Measurements from ENCODE around the gene MEMO1. TPM values are rescaled to one million over a fixed set of nuclear protein-coding genes. Genes with fewer than 3 reads are reported as not detected.

MEMO1 gene
- total and polyA plus RNA-seq, 2 of the 4 experiments (the other 2 are of a cell fraction), result 23.7 to 49.7 TPM

DNA sequence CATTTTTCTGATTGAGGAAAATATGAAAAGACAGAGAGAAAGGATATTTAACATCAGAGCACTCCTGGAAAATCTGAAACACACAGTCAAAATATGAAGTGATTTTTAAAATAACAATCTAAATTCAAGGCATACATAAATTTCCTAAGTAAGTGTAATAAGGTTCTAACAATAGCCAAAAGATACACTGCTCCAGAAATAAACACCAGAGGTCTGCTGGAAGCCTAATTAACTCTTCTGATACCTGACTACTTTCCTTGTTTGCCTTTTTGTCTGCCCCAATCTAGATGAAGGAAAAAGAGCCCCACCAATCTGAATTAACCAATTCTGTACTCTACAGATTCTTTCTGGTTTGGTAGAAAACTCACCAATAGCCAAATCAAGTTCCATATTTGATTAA lies 87.1 kb downstream of the MEMO1 start:
- no peak overlapping the region for H2BK5ac ChIP-seq (ENCODE audit: low read depth, low read length, poor library complexity, severe bottlenecking)
- H4K20me1 ChIP-seq (ENCODE audit: insufficient read depth, low read length), result no peaks in the 10 kb centered on the region
- H3K9ac ChIP-seq (ENCODE audit: low read depth, low read length), result no peak overlapping the region
- H3K9me3 ChIP-seq (ENCODE audit: control insufficient read depth, insufficient read depth, low read length), result no peaks in the 10 kb centered on the region
- H2BK120ac ChIP-seq (ENCODE audit: low read depth, low read length), result no peak overlapping the region
- H3K4me3 ChIP-seq (ENCODE audit: insufficient read depth, low read depth, low read length), result no peak overlapping the region
- H2AFZ ChIP-seq (replicated peaks; ENCODE audit: low read length, poor library complexity), result no peak overlapping the region
- no peak overlapping the region for H2BK15ac ChIP-seq (ENCODE audit: low read depth, low read length)
- H3K14ac ChIP-seq (replicated peaks; ENCODE audit: low read depth, low read length), result no peak overlapping the region
- H4K91ac ChIP-seq (ENCODE audit: insufficient read depth, low read depth, low read length), result no peak overlapping the region
- no peaks in the 10 kb centered on the region for H3K9me1 ChIP-seq (ENCODE audit: insufficient read depth, low read length)
- H3K27ac ChIP-seq (ENCODE audit: insufficient read depth, low read length), result no peak overlapping the region
- no peak overlapping the region for H3K56ac ChIP-seq (ENCODE audit: extremely low read depth, insufficient read depth, low read length)
- no peak overlapping the region for H3K18ac ChIP-seq (ENCODE audit: low read depth, low read length)
- no peak overlapping the region for H2BK20ac ChIP-seq (ENCODE audit: low read depth, low read length)
- H3K36me3 ChIP-seq (ENCODE audit: control insufficient read depth, insufficient read depth, low read length), result peaks cover 8% of the 10 kb centered on the region
- no peak overlapping the region for H2AK5ac ChIP-seq (ENCODE audit: low read depth, low read length)
- TF ChIP-seq ELK1 (IDR thresholded peaks at IDR 0.05; ENCODE audit: borderline replicate concordance, low read depth, low read length) (no peak), RCOR1 (IDR thresholded peaks at IDR 0.05; ENCODE audit: insufficient replicate concordance, low read length) (no peak), POLR2A (IDR thresholded peaks at IDR 0.05; ENCODE audit: low read depth, low read length) (no peak), RAD21 (IDR thresholded peaks at IDR 0.05; ENCODE audit: low read length) (no peak), MAFK (IDR thresholded peaks at IDR 0.05; ENCODE audit: low read depth, low read length) (no peak), MXI1 (IDR thresholded peaks at IDR 0.05; ENCODE audit: borderline replicate concordance, low read depth, low read length) (no peak), MAZ (IDR thresholded peaks at IDR 0.05; ENCODE audit: borderline replicate concordance, low read depth, low read length) (no peak), RFX5 (IDR thresholded peaks at IDR 0.05; ENCODE audit: low read depth, low read length) (no peak), FOS (IDR thresholded peaks at IDR 0.05; ENCODE audit: low read depth, low read length) (no peak), BHLHE40 (IDR thresholded peaks at IDR 0.05; ENCODE audit: low read depth, low read length) (no peak), CHD1 (IDR thresholded peaks at IDR 0.05; ENCODE audit: low read depth, low read length) (no peak), CEBPB (IDR thresholded peaks at IDR 0.05; ENCODE audit: low read depth, low read length) (no peak), USF2 (IDR thresholded peaks at IDR 0.05; ENCODE audit: low read depth, low read length) (no peak), SMC3 (IDR thresholded peaks at IDR 0.05; ENCODE audit: low read depth, low read length) (no peak), NFE2L2 (IDR thresholded peaks at IDR 0.05; ENCODE audit: low read depth, low read length) (no peak)
- TF ChIP-seq, protein P1, sequence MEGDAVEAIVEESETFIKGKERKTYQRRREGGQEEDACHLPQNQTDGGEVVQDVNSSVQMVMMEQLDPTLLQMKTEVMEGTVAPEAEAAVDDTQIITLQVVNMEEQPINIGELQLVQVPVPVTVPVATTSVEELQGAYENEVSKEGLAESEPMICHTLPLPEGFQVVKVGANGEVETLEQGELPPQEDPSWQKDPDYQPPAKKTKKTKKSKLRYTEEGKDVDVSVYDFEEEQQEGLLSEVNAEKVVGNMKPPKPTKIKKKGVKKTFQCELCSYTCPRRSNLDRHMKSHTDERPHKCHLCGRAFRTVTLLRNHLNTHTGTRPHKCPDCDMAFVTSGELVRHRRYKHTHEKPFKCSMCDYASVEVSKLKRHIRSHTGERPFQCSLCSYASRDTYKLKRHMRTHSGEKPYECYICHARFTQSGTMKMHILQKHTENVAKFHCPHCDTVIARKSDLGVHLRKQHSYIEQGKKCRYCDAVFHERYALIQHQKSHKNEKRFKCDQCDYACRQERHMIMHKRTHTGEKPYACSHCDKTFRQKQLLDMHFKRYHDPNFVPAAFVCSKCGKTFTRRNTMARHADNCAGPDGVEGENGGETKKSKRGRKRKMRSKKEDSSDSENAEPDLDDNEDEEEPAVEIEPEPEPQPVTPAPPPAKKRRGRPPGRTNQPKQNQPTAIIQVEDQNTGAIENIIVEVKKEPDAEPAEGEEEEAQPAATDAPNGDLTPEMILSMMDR (conservative IDR thresholded peaks at IDR 0.05; ENCODE audit: low read depth, low read length), result no peak
- intact Hi-C loops (cut with micrococcal nuclease), result no loop called here
- ATAC-seq (ENCODE audit: low read depth) (no peak), DNase-seq (no peak)
- dilution Hi-C loops (cut with HindIII; ENCODE audit: low sequenced_read_pairs, unreplicated experiment), result no loop called here
- no peak overlapping the region for H3K23ac ChIP-seq (ENCODE audit: low read depth, low read length)
- H3K27me3 ChIP-seq (ENCODE audit: control insufficient read depth, insufficient read depth, low read length), result no peaks in the 10 kb centered on the region
- peaks cover 7 to 17% of the 10 kb centered on the region in 2 experiments for H3K79me1 ChIP-seq (ENCODE audit: low read depth in 1 of 2, low read length in 2 of 2)
- no peak overlapping the region for H4K5ac ChIP-seq (ENCODE audit: low read depth, low read length)
- no peak overlapping the region for H2AK9ac ChIP-seq (replicated peaks; ENCODE audit: low read depth, low read length, poor library complexity)
- ChIA-PET CTCF (no interaction called here), POLR2A (ENCODE audit: unreplicated experiment) (no interaction called here)
- BruUV-seq (replicated peaks), result no TSS peak
- H3K4me1 ChIP-seq (ENCODE audit: control insufficient read depth, insufficient read depth, low read length), result no peaks in the 10 kb centered on the region
- no peak overlapping the region for H3K4me2 ChIP-seq (ENCODE audit: low read depth, low read length)
- H4K8ac ChIP-seq (ENCODE audit: low read depth in 2 of 2, low read length in 2 of 2), result no peak overlapping the region
- no peak overlapping the region for H3K4ac ChIP-seq (ENCODE audit: low read depth, low read length)
- in situ Hi-C loops (cut with MboI; ENCODE audit: low sequenced_read_pairs), result no loop called here

All from IMR-90 (cell line).